K562 (cell line): ENCODE results near the gene NMRK1. TPM values are rescaled to one million over a fixed set of nuclear protein-coding genes. Genes with fewer than 3 reads are reported as not detected.

Experiments used
- CEBPB ChIP-seq: fragments of 450-650 bp; IDR thresholded peaks from 2 replicates; pipeline ENCODE4 v1.6.1; 2016; ENCODE audit warnings: missing genetic modification characterization, missing compliant biosample characterization
- FOXK1 ChIP-seq: sonication (generic); formaldehyde crosslinking; IDR thresholded peaks from 2 replicates; pipeline ENCODE4 v1.8.0; 2022; ENCODE audit warnings: missing genetic modification reagents, mild to moderate bottlenecking, borderline replicate concordance
- MTA1 ChIP-seq: fragments of 450-650 bp; IDR thresholded peaks from 2 replicates; pipeline ENCODE4 v1.6.1; 2017; ENCODE audit warnings: borderline replicate concordance
- RBM25 ChIP-seq: fragments of 200-400 bp; formaldehyde crosslinking; IDR thresholded peaks from 2 replicates; pipeline ENCODE4 v1.6.1; 2018; ENCODE audit warnings: low read length, low read depth, moderate library complexity; ENCODE audit not compliant: severe bottlenecking
- RNF2 ChIP-seq: sonication (generic); IDR thresholded peaks from 2 replicates; pipeline ENCODE4 v1.6.1; 2016
- SAFB2 ChIP-seq: fragments of 200-400 bp; formaldehyde crosslinking; IDR thresholded peaks from 2 replicates; pipeline ENCODE4 v1.6.1; 2018; ENCODE audit warnings: borderline replicate concordance, low read length, low read depth, moderate library complexity; ENCODE audit not compliant: severe bottlenecking
- SMAD3 ChIP-seq: fragments of 450-650 bp; formaldehyde crosslinking; conservative IDR thresholded peaks from 2 replicates; pipeline ENCODE4 v1.4.0; 2020; ENCODE audit warnings: mild to moderate bottlenecking
- SMARCE1 ChIP-seq: fragments of 450-650 bp; IDR thresholded peaks from 2 replicates; pipeline ENCODE4 v1.7.1; 2016; ENCODE audit warnings: mild to moderate bottlenecking
- TFAM ChIP-seq: fragments of 250-450 bp; sonication (Bioruptor Pico); conservative IDR thresholded peaks from 2 replicates; pipeline ENCODE4 v1.5.0; 2021; ENCODE audit warnings: mild to moderate bottlenecking, moderate library complexity
- ZNF12 ChIP-seq: sonication (generic); formaldehyde crosslinking; IDR thresholded peaks from 2 replicates; pipeline ENCODE4 v1.4.0; 2020; ENCODE audit warnings: mild to moderate bottlenecking, missing genetic modification reagents
- ZNF431 ChIP-seq: sonication (generic); formaldehyde crosslinking; IDR thresholded peaks from 2 replicates; pipeline ENCODE4 v1.8.0; 2022; ENCODE audit warnings: mild to moderate bottlenecking, missing genetic modification reagents
- ZNF583 ChIP-seq: fragments of 250-450 bp; sonication (Bioruptor Pico); IDR thresholded peaks from 2 replicates; pipeline ENCODE4 v1.4.0; 2020
- polyA plus RNA-seq, 8 experiments: library from polyadenylated mRNA; depleted of rRNA in 4 of 8; stranded (reverse) in 5 of 8; unstranded in 3 of 8; fragments of >200 nt; fragmentation: Nextera tagmentation in 2 of 8; fragmentation: Illumina TruSeq in 1 of 8; extraction: Ambion mirVana in 2 of 8; extraction: Trizol in 1 of 8; gene quantifications; 2 replicates each; pipeline versions ENCODE4 v1.2.1 to v1.2.3, GENCODE V29; 2011 to 2014; ENCODE audit warnings: inconsistent platforms in 1 of 8, missing spikeins in 1 of 8
- total RNA-seq, 7 experiments: library from RNA; depleted of rRNA in 6 of 7; stranded (reverse); fragments of >200 nt in 6 of 7; fragmentation: Illumina TruSeq in 2 of 7; extraction: Trizol in 2 of 7; gene quantifications; 2 replicates each; pipeline versions ENCODE4 v1.2.1 to v1.2.3, GENCODE V29; 2011 to 2021; ENCODE audit warnings: low replicate concordance in 1 of 7
- TF ChIP-seq, protein P1 (sequence below): fragments of 250-450 bp; sonication (Bioruptor Pico); IDR thresholded peaks from 2 replicates; pipeline ENCODE4 v1.5.0; 2021
- TF ChIP-seq, protein P2 (sequence below): IDR thresholded peaks from 2 replicates; pipeline ENCODE4 v1.6.1; 2016; ENCODE audit warnings: missing genetic modification characterization, missing compliant biosample characterization
- TF ChIP-seq, protein P3 (sequence below): fragments of 200-800 bp; sonication (Bioruptor generic); IDR thresholded peaks from 2 replicates; pipeline ENCODE4 v1.6.1; 2017; ENCODE audit warnings: missing genetic modification characterization, missing compliant biosample characterization
- TF ChIP-seq, protein P4 (sequence below): fragments of 450-650 bp; formaldehyde crosslinking; conservative IDR thresholded peaks from 2 replicates; pipeline ENCODE4 v1.4.0; 2022; ENCODE audit warnings: mild to moderate bottlenecking, missing genetic modification characterization
- TF ChIP-seq, protein P5 (sequence below): fragments of 250-450 bp; sonication (Bioruptor Pico); IDR thresholded peaks from 2 replicates; pipeline ENCODE4 v1.5.0; 2020; ENCODE audit warnings: mild to moderate bottlenecking
- TF ChIP-seq, protein P6 (sequence below): IDR thresholded peaks from 2 replicates; pipeline ENCODE4 v1.6.1; 2014; ENCODE audit warnings: antibody characterized with exemption

The NMRK1 gene
- total and polyA plus RNA-seq, 9 of the 15 experiments (the other 6 are each of a cell fraction or from before 2014, with no cell fraction given) = 1.1 to 3.5 (median 1.7) TPM

DNA sequence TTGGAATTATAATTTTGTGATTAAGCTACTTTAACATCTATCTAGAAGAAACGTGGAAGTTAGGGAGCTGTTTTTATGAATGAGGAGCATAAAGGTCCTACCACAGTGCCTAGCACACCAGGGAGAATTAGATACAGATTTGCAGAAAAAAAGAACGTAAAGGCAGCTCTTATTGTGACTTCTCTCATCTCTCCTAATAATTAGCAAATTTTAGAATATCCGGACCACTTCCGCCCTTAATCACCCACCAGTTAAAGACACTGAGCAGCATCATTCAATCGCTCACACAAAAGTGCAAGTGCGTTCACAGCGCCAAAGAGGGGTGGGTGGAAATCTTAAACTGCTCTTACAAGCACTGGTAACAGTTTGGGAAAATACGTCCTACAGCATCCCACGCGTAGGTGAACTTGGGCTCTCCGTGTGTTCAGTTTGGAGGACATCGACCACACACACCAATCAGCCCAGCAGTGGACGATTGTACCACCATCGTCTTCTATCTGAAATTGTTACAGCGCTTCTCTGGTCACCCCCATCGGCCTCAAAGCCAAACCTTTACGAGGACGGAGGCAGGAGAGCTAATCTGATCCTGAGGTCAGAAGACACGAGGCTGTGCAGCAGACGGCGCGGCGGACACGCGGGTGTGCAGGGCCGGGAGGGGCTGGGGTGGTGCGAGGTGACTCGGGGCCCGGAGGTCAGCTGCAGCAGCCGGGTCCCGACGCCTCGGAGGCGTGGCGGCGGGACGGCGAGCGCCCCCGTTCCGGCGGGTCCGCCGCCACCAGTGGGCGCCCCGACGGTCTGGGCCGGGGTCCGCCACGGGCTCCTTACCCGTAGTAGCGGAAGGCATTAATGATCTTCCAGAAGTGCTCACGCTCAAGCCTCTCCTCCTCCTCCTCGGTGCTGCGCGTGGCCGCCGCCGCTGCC lies 60.5 kb downstream of the NMRK1 start (continued):
- TF ChIP-seq, protein P1, sequence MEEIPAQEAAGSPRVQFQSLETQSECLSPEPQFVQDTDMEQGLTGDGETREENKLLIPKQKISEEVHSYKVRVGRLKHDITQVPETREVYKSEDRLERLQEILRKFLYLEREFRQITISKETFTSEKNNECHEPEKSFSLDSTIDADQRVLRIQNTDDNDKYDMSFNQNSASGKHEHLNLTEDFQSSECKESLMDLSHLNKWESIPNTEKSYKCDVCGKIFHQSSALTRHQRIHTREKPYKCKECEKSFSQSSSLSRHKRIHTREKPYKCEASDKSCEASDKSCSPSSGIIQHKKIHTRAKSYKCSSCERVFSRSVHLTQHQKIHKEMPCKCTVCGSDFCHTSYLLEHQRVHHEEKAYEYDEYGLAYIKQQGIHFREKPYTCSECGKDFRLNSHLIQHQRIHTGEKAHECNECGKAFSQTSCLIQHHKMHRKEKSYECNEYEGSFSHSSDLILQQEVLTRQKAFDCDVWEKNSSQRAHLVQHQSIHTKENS (CRISPR knock-in tag) = no peak
- TF ChIP-seq SMARCE1 (0 out of 2 replicates have a peak, but pooled peaks have one; percentile 42), ZNF12 (CRISPR knock-in tag) (no peak), TFAM (CRISPR knock-in tag) (no peak), FOXK1 (CRISPR knock-in tag) (peak; percentile 80; the same call in 1 of the 2 replicates), RBM25 (no peak), RNF2 (peak; percentile 75; the same call in 1 of the 2 replicates), SMAD3 (no peak), SAFB2 (no peak), CEBPB (tag) (no peak), ZNF431 (CRISPR knock-in tag) (0 out of 2 replicates have a peak, but pooled peaks have one; percentile 17), MTA1 (no peak), ZNF583 (no peak)
- TF ChIP-seq, protein P2, sequence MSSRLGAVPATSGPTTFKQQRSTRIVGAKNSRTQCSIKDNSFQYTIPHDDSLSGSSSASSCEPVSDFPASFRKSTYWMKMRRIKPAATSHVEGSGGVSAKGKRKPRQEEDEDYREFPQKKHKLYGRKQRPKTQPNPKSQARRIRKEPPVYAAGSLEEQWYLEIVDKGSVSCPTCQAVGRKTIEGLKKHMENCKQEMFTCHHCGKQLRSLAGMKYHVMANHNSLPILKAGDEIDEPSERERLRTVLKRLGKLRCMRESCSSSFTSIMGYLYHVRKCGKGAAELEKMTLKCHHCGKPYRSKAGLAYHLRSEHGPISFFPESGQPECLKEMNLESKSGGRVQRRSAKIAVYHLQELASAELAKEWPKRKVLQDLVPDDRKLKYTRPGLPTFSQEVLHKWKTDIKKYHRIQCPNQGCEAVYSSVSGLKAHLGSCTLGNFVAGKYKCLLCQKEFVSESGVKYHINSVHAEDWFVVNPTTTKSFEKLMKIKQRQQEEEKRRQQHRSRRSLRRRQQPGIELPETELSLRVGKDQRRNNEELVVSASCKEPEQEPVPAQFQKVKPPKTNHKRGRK (tag) = no peak
- TF ChIP-seq, protein P3, sequence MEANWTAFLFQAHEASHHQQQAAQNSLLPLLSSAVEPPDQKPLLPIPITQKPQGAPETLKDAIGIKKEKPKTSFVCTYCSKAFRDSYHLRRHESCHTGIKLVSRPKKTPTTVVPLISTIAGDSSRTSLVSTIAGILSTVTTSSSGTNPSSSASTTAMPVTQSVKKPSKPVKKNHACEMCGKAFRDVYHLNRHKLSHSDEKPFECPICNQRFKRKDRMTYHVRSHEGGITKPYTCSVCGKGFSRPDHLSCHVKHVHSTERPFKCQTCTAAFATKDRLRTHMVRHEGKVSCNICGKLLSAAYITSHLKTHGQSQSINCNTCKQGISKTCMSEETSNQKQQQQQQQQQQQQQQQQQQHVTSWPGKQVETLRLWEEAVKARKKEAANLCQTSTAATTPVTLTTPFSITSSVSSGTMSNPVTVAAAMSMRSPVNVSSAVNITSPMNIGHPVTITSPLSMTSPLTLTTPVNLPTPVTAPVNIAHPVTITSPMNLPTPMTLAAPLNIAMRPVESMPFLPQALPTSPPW = peak; percentile 70
- TF ChIP-seq, protein P4, sequence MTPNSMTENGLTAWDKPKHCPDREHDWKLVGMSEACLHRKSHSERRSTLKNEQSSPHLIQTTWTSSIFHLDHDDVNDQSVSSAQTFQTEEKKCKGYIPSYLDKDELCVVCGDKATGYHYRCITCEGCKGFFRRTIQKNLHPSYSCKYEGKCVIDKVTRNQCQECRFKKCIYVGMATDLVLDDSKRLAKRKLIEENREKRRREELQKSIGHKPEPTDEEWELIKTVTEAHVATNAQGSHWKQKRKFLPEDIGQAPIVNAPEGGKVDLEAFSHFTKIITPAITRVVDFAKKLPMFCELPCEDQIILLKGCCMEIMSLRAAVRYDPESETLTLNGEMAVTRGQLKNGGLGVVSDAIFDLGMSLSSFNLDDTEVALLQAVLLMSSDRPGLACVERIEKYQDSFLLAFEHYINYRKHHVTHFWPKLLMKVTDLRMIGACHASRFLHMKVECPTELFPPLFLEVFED = no peak
- TF ChIP-seq, protein P5, sequence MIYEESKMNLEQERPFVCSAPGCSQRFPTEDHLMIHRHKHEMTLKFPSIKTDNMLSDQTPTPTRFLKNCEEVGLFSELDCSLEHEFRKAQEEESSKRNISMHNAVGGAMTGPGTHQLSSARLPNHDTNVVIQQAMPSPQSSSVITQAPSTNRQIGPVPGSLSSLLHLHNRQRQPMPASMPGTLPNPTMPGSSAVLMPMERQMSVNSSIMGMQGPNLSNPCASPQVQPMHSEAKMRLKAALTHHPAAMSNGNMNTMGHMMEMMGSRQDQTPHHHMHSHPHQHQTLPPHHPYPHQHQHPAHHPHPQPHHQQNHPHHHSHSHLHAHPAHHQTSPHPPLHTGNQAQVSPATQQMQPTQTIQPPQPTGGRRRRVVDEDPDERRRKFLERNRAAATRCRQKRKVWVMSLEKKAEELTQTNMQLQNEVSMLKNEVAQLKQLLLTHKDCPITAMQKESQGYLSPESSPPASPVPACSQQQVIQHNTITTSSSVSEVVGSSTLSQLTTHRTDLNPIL (CRISPR knock-in tag) = no peak
- TF ChIP-seq, protein P6, sequence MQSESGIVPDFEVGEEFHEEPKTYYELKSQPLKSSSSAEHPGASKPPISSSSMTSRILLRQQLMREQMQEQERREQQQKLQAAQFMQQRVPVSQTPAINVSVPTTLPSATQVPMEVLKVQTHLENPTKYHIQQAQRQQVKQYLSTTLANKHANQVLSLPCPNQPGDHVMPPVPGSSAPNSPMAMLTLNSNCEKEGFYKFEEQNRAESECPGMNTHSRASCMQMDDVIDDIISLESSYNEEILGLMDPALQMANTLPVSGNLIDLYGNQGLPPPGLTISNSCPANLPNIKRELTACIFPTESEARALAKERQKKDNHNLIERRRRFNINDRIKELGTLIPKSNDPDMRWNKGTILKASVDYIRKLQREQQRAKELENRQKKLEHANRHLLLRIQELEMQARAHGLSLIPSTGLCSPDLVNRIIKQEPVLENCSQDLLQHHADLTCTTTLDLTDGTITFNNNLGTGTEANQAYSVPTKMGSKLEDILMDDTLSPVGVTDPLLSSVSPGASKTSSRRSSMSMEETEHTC = 0 out of 2 replicates have a peak, but pooled peaks have one; percentile 50
